Kidney epithelial cell (primary cell): Measurements from ENCODE around the gene SGCD. TPM values are rescaled to one million over a fixed set of nuclear protein-coding genes. Genes with fewer than 3 reads are reported as not detected.

Experiments
- DNase-seq: peaks from one replicate; pipeline ENCODE4 v3.0.0-alpha.2; 2010; ENCODE audit warnings: low read depth
- H3K27me3 ChIP-seq: 2 replicates; pipeline ENCODE4 v1.6.0; 2011; ENCODE audit warnings: low read length; ENCODE audit not compliant: control insufficient read depth, insufficient read depth
- H3K36me3 ChIP-seq: 2 replicates; pipeline ENCODE4 v1.5.1; 2011; ENCODE audit warnings: low read length; ENCODE audit not compliant: control insufficient read depth, insufficient read depth
- H3K4me3 ChIP-seq: 2 replicates; pipeline ENCODE4 v1.5.1; 2011; ENCODE audit warnings: low read depth, mild to moderate bottlenecking, control low read depth, low read length
- total RNA-seq: library from RNA; depleted of rRNA; stranded (reverse); fragments of >200 nt; gene quantifications from 2 replicates; pipeline ENCODE4 v1.2.3, GENCODE V29; 2015
- TF ChIP-seq, protein P1 (sequence below): IDR thresholded peaks from 2 replicates; pipeline ENCODE4 v1.5.1; 2011; ENCODE audit warnings: mild to moderate bottlenecking, moderate library complexity, low read length, control low read depth, inconsistent platforms; ENCODE audit not compliant: insufficient read depth, poor library complexity, severe bottlenecking

The SGCD gene
- total RNA-seq, 1 donor from 2014 or later = 0.29 TPM

DNA sequence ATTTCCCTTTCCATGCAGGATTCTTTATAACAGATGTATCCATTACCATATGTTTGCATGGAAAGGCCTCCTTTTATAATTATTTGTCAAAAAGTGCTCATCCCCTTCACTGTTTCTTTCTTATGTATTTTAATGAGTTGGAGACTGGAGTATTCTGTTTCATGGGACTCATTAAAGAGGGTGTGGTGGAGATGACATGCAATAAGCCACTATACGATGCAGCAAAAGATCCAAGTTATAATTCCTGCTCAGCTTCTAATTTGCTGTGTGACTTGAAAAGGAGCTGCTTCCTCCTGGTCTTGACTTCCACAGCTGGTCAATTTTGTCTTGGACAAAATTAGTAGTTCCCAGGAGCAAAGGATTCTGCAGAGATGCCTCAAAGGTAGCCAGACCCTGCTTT, 13.9 kb downstream of the SGCD start:
- H3K36me3 ChIP-seq = no peaks in the 10 kb centered on the region
- H3K4me3 ChIP-seq = no peak overlapping the region
- TF ChIP-seq, protein P1, sequence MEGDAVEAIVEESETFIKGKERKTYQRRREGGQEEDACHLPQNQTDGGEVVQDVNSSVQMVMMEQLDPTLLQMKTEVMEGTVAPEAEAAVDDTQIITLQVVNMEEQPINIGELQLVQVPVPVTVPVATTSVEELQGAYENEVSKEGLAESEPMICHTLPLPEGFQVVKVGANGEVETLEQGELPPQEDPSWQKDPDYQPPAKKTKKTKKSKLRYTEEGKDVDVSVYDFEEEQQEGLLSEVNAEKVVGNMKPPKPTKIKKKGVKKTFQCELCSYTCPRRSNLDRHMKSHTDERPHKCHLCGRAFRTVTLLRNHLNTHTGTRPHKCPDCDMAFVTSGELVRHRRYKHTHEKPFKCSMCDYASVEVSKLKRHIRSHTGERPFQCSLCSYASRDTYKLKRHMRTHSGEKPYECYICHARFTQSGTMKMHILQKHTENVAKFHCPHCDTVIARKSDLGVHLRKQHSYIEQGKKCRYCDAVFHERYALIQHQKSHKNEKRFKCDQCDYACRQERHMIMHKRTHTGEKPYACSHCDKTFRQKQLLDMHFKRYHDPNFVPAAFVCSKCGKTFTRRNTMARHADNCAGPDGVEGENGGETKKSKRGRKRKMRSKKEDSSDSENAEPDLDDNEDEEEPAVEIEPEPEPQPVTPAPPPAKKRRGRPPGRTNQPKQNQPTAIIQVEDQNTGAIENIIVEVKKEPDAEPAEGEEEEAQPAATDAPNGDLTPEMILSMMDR = no peak
- no peaks in the 10 kb centered on the region for H3K27me3 ChIP-seq
- no peak for DNase-seq

DNA sequence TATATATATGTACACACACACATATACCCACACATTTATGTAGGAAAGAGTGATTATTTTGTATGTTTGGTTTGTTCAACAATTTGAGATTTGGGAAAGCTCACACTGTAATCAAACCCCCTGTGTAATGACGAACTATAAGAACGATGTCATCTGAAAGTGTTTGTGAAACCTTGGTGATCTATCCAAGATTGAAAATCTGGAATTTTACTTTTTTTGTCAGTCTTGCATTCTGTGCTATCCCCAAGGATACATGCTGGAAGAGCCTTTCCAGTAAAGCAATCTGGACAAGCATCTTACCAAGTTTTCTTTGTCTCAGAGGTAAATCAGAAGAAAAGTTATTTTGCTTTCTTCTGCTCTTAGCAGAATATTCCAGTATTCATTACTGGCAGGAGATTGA, 23.3 kb downstream of the SGCD start:
- TF ChIP-seq, protein P1 = no peak
- no peaks in the 10 kb centered on the region for H3K27me3 ChIP-seq
- H3K36me3 ChIP-seq = no peaks in the 10 kb centered on the region
- H3K4me3 ChIP-seq = no peak overlapping the region
- no peak for DNase-seq

DNA sequence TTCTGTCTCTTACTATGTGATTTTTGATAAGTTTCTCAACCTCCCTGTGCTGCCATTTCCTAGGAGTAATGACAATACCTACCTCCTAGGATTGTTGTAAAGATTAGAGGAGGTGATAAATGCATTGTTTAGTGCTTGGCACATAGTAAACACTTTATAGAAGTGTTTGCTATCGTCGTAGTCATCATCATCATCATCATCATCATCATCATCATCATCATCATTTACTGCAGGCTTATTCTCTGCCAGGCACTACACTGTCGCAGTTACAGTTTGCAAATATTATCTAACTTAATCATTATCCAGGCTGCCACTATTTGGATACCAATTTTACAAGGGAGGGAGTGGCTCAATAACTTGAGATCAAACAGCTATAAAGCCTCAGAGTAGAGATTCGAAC, 24.5 kb downstream of the SGCD start:
- TF ChIP-seq, protein P1 = no peak
- Histone ChIP-seq H3K4me3 (no peak overlapping the region), H3K27me3 (no peaks in the 10 kb centered on the region), H3K36me3 (no peaks in the 10 kb centered on the region)
- DNase-seq = no peak

DNA sequence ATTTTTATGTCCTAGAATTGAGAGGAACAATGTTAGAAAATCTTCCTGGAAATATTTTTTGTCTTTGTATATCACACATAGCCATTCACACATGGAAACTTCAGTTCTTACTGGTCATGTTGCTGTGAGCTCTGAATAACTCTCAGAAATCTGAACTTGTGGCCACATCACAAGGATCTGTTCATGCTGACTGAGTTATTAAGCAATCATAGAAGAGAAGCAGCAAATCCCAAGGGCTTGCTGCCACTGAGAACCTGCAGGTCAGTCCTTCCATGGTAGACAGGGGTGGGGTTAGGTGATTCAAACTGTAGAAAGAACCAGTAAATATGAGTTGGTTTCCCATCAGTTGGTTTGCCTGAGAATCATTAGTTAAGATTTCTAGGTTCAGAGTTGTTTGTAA, 27.6 kb downstream of the SGCD start:
- DNase-seq = no peak
- no peak overlapping the region for H3K4me3 ChIP-seq
- no peaks in the 10 kb centered on the region for H3K36me3 ChIP-seq
- H3K27me3 ChIP-seq = no peaks in the 10 kb centered on the region
- TF ChIP-seq, protein P1 = no peak

DNA sequence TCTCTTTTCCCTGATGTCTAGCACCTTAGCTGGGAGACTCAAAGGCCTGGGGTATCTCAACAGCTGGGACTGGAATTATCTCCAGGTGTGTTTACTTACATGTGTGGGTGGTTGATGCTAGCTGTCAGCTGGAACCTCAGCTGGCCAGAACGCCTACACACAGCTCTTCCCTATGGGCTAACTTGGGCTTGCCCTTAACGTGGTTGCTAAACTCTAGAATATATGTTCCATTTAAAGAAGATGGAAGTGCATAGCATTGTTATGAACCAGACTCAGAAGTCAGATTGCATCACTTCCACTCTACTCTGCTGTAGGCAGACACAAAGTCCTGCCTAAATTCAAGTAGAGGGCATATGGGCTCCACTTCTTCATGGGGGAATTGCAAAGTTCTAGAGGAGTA, 29.3 kb downstream of the SGCD start:
- H3K4me3 ChIP-seq = no peak overlapping the region
- TF ChIP-seq, protein P1 = no peak
- H3K36me3 ChIP-seq = no peaks in the 10 kb centered on the region
- DNase-seq = no peak
- H3K27me3 ChIP-seq = no peaks in the 10 kb centered on the region

DNA sequence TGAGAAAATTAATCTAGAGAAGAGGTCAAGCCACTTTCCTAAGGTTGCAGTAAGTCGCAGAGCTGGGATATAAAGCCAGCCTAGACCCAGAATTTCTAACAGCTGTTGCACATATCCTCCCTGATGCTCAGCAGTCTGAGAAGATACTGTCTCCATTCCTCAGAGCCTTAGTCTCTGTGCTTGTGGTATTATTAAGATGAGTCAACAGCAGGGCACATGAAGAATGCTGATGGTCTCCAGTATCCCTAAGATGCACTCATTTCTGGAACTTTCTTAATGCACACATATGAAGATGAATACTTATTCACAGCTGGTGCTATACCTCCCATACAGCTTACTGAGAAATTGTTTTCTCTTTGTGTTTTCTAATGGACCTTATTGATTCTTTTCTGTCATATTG, 32.5 kb downstream of the SGCD start:
- TF ChIP-seq, protein P1 = no peak
- no peaks in the 10 kb centered on the region for H3K27me3 ChIP-seq
- no peak overlapping the region for H3K4me3 ChIP-seq
- H3K36me3 ChIP-seq = no peaks in the 10 kb centered on the region
- no peak for DNase-seq
